Vagina (tissue), 2 donors: ENCODE measurements around the gene ITGB4.

ENCODE experiments used
- POLR2A ChIP-seq, 2 donors: fragments of 450-650 bp; IDR thresholded peaks; one replicate each; pipeline ENCODE4 v1.6.1; 2017; ENCODE audit warnings: antibody characterized with exemption in 2 of 2, mild to moderate bottlenecking in 2 of 2, moderate library complexity in 2 of 2
- TF ChIP-seq, protein P1 (sequence below), 3 experiments: fragments of 450-650 bp in 2 of 3; fragments of 200-600 bp in 1 of 3; sonication (generic) in 1 of 3; IDR thresholded peaks; one replicate each; pipeline ENCODE4 v1.5.1; 2017 to 2019; ENCODE audit warnings: antibody characterized with exemption in 3 of 3, mild to moderate bottlenecking in 2 of 3, moderate library complexity in 2 of 3

DNA sequence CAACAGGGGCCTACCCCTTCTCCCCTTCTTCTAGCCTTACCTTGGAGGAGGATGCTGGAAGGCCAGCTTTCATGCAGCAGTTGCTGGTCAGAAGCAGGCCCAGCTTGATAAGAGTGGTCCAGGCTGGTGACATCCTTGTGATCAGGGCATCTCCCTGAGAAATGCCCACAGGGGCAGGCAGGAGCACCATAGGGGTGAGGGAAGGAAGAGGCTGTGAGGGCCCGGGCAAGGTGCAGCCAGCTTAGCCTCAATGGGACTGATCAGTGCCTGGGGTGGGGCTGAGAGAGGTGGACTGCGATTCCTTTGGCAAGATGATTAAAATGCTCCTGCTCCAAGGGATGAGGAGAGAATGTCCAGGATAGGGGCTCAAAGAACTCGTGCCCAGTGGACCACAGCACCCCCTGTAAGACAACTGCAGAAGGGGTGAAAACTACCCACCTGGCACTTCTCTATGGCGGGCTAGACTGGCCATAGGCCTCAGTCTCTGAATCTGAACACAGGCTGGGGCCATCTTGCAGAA is 53.3 kb downstream of the ITGB4 start:
- no peak for TF ChIP-seq POLR2A (IDR thresholded peaks at IDR 0.05)
- TF ChIP-seq, protein P1, sequence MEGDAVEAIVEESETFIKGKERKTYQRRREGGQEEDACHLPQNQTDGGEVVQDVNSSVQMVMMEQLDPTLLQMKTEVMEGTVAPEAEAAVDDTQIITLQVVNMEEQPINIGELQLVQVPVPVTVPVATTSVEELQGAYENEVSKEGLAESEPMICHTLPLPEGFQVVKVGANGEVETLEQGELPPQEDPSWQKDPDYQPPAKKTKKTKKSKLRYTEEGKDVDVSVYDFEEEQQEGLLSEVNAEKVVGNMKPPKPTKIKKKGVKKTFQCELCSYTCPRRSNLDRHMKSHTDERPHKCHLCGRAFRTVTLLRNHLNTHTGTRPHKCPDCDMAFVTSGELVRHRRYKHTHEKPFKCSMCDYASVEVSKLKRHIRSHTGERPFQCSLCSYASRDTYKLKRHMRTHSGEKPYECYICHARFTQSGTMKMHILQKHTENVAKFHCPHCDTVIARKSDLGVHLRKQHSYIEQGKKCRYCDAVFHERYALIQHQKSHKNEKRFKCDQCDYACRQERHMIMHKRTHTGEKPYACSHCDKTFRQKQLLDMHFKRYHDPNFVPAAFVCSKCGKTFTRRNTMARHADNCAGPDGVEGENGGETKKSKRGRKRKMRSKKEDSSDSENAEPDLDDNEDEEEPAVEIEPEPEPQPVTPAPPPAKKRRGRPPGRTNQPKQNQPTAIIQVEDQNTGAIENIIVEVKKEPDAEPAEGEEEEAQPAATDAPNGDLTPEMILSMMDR (IDR thresholded peaks at IDR 0.05) = no peak
